Effector memory CD8-positive, alpha-beta T cell (primary cell): ENCODE measurements around the gene PSMG3.

Source experiments
- ATAC-seq: fragments of 150-1000 bp; cut with Tn5 transposase; replicated peaks from 2 replicates; pipeline ENCODE4 v1.10.0; 2021; ENCODE audit warnings: mild to moderate bottlenecking, moderate library complexity
- DNase-seq, 3 experiments: peaks; one replicate each; pipeline ENCODE4 v3.0.0; 2021
- H3K27ac Mint-ChIP-seq, 2 donors: one replicate each; pipeline ENCODE4 v1.8.0; 2022; ENCODE audit warnings: mild to moderate bottlenecking in 2 of 2, mixed read lengths in 2 of 2, moderate library complexity in 2 of 2
- H3K27me3 Mint-ChIP-seq, 2 donors: one replicate each; pipeline ENCODE4 v1.8.0; 2022; ENCODE audit warnings: mixed read lengths in 2 of 2
- H3K36me3 Mint-ChIP-seq: one replicate; pipeline ENCODE4 v1.8.0; 2022; ENCODE audit warnings: mild to moderate bottlenecking, moderate library complexity, mixed read lengths; ENCODE audit not compliant: insufficient read depth
- H3K4me1 Mint-ChIP-seq, 2 donors: one replicate each; pipeline ENCODE4 v1.8.0; 2022; ENCODE audit warnings: low read depth in 2 of 2, mixed read lengths in 2 of 2
- H3K4me3 Mint-ChIP-seq, 2 donors: one replicate each; pipeline ENCODE4 v1.8.0; 2022; ENCODE audit warnings: mild to moderate bottlenecking in 2 of 2, mixed read lengths in 2 of 2, moderate library complexity in 2 of 2
- H3K9me3 Mint-ChIP-seq, 2 donors: one replicate each; pipeline ENCODE4 v1.8.0; 2022; ENCODE audit warnings: mixed read lengths in 2 of 2

PSMG3 gene

DNA sequence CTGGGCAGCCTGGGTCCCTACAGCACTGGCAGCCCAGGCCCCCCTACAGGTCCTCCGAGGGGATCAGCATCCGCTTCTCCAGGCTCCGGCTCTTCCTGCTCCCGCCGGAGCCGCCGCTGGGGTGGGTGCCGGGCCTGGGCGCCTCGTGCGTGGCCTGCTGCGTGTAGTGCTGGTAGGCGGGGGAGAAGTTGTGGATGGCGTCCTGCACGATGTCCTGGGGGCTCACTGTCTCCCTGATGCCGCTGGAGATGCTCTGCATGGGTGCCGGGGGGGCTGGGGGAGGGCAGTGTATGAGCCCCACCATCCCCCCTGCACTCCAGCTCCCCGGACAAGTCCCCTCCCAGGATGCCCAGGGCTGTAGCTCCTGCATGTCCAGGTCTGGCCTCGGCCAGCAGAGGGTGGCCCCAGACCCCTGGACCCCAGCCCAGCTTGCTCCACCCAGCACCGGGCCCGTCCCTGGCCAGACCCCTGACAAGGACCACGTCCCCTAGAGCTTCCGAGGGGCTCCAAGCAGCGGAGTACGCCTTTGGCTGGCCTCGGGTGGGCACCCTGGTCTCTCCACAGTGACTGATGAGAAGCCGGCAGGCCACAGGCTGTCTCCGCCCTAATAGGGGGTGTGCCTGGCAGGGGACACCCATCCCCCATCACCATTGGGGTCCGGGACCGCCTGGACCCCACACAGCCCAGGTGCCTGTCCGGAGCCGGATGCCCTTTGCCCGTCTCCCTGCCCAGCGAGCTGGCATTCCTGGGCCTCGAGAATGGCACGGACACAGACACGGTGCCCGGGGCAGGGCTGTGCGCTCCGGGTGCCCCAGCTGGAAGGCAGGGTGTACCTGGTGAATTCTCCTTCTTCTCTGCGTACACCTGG, 22.7 kb downstream of the PSMG3 start:
- ATAC-seq (no peak), DNase-seq (no peak)
- H3K4me3 Mint-ChIP-seq, result no peak overlapping the region
- H3K27ac Mint-ChIP-seq, result no peak overlapping the region
- no peaks in the 10 kb centered on the region for H3K27me3 Mint-ChIP-seq
- peaks cover 0 to 6% of the 10 kb centered on the region in 2 donors for H3K4me1 Mint-ChIP-seq
- H3K9me3 Mint-ChIP-seq, result no peaks in the 10 kb centered on the region
- H3K36me3 Mint-ChIP-seq, result peaks cover 54% of the 10 kb centered on the region

GRCh38 chr7:1546274-1546908, 23.4 kb downstream of the PSMG3 start:
- Mint-ChIP-seq H3K4me1 (peaks cover 0 to 6% of the 10 kb centered on the region in 2 donors), H3K4me3 (no peak overlapping the region), H3K27me3 (no peaks in the 10 kb centered on the region), H3K9me3 (no peaks in the 10 kb centered on the region), H3K36me3 (peaks cover 61% of the 10 kb centered on the region), H3K27ac (peak overlapping the region in 1 of 2 donors; percentile 60)
- ATAC-seq (no peak), DNase-seq (no peak)

DNA sequence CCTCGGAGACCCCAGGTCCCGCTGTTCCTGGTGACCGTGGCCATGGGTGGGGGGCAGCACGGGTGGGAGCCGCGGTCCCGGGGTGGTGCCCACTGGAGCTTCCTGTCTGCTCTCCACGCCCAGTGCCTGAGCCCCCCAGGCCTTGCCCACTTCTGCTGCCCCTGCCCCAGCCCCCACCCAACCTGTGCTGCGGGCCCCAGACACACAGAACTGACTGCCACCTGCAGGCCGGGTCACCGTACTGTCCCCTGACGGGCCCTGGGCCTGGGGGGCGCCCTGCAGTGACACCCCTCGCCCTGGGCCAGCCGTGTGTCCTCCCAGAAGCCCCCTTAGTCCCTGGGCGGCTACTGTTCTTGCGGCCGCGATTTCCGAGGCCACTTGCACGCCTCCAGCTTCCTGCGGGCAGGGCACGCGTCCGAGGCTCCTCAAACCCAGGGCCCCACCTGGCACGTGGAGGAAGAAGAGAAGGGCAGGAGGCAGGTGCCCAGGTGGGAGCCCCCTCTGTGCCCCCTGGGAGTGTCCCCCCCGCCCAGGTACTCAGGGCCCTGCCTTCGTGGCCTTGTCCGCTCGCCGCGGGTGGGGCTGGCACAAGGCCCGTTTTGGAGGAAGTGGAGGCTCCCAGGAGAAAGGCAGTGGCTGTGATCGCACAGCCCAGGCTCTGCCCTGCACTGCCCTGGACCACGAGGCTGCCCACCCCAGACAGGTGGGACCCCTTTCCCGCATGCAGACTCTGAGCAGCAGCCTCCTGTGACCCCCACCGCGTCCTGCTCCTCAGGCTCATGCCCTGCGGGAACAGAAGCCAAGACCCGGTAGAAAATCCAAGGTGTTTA, 24.2 kb downstream of the PSMG3 start:
- Mint-ChIP-seq H3K27ac (peak overlapping the region in 1 of 2 donors; percentile 60), H3K4me3 (no peak overlapping the region), H3K9me3 (no peaks in the 10 kb centered on the region), H3K27me3 (no peaks in the 10 kb centered on the region), H3K4me1 (peaks cover 0 to 7% of the 10 kb centered on the region in 2 donors), H3K36me3 (peaks cover 68% of the 10 kb centered on the region)
- no peak for DNase-seq
- no peak for ATAC-seq

DNA sequence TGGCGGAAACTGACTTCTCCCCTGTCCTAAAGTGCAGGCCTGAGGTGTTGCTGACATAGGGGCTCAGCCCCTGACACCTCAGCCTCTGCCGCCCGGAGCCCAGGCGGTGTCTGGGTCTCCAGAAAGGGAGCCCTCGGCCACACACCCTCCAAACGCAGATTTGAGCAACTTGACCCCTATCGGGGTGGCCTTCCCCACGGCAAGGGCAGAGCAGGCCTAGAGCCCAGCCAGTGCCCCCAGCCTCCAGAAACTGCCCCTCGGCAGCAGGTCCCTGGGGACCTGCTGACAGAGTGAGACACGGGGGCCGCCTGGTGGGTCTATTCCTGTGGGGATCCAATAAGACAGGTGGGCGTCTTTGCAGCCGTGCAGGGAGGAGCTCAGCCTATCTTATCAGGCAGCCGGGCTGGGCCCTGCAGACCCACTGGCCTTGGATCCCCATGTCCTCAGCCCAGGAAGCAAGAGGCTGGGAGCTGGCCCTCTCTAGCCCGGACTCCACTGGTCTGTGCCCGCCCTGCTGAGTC, 24.9 kb downstream of the PSMG3 start:
- no peaks in the 10 kb centered on the region for H3K9me3 Mint-ChIP-seq
- H3K4me1 Mint-ChIP-seq, result peaks cover 0 to 7% of the 10 kb centered on the region in 2 donors
- no peaks in the 10 kb centered on the region for H3K27me3 Mint-ChIP-seq
- H3K36me3 Mint-ChIP-seq, result peaks cover 69% of the 10 kb centered on the region
- DNase-seq (no peak), ATAC-seq (no peak)
- peak overlapping the region in 1 of 2 donors; percentile 60 for H3K27ac Mint-ChIP-seq
- no peak overlapping the region for H3K4me3 Mint-ChIP-seq

- H3K9me3 Mint-ChIP-seq, result no peaks in the 10 kb centered on the region
- peak overlapping the region in 1 of 2 donors; percentile 70 for H3K27ac Mint-ChIP-seq
- H3K27me3 Mint-ChIP-seq, result no peaks in the 10 kb centered on the region
- DNase-seq (no peak), ATAC-seq (peak; percentile 36)
- peaks cover 73% of the 10 kb centered on the region for H3K36me3 Mint-ChIP-seq
- H3K4me1 Mint-ChIP-seq, result peaks cover 0 to 7% of the 10 kb centered on the region in 2 donors
- H3K4me3 Mint-ChIP-seq, result no peak overlapping the region
Measured at GRCh38 chr7:1544178-1544895, 25.5 kb downstream of the PSMG3 start.

DNA sequence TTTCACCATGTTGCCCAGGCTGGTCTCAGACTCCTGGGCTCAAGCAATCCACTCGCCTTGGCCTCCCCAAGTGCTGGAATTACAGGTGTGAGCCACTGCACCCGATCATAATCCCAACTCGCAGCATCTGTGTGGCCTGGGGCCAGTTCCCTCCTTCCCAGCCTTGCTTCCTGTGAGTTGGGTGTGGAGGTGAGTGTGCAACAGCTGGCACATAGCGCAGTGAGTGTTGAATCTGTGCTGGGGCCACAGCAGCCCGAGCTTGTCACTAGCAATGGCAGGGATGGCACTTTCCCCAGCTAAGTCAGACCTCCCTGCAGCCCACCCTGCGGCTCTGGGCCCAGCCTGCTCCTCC, 26.0 kb downstream of the PSMG3 start:
- no peak for DNase-seq
- Mint-ChIP-seq H3K9me3 (no peaks in the 10 kb centered on the region), H3K27me3 (no peaks in the 10 kb centered on the region), H3K27ac (peak overlapping the region; percentile 13 to 70), H3K36me3 (peaks cover 68% of the 10 kb centered on the region), H3K4me1 (peaks cover 0 to 7% of the 10 kb centered on the region in 2 donors), H3K4me3 (no peak overlapping the region)
- ATAC-seq, result no peak

GRCh38 chr7:1542841-1543747, 26.7 kb downstream of the PSMG3 start:
- Mint-ChIP-seq H3K36me3 (peaks cover 61% of the 10 kb centered on the region), H3K27me3 (no peaks in the 10 kb centered on the region), H3K4me1 (peaks cover 0 to 3% of the 10 kb centered on the region in 2 donors), H3K9me3 (no peaks in the 10 kb centered on the region), H3K4me3 (no peak overlapping the region), H3K27ac (peak overlapping the region; percentile 26 to 71)
- no peak for DNase-seq
- no peak for ATAC-seq

DNA sequence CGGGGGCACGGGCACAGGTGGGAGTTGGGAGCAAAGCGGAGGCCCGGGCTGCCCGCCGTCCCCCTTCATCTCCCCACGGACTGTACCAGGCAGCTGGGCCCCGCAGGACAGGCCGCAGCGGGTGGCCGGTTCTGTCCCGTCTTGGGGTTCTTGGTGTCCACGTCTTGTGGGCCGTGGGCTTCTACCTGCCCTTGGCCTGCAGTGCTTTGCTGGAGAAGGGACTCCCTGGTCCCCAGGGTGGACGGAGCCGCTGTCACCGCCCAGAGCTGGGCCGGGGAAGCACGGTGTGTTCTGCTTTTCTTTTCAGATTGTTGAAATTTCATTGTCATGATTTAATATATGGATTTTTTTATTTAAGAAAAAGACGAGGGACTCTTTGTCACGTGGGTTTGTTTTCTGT, 27.5 kb downstream of the PSMG3 start:
- DNase-seq (no peak), ATAC-seq (no peak)
- H3K4me3 Mint-ChIP-seq, result peak overlapping the region in 1 of 2 donors; percentile 19
- peak overlapping the region; percentile 26 to 71 for H3K27ac Mint-ChIP-seq
- no peaks in the 10 kb centered on the region for H3K9me3 Mint-ChIP-seq
- peaks cover 59% of the 10 kb centered on the region for H3K36me3 Mint-ChIP-seq
- peaks cover 0 to 5% of the 10 kb centered on the region in 2 donors for H3K4me1 Mint-ChIP-seq
- H3K27me3 Mint-ChIP-seq, result no peaks in the 10 kb centered on the region

GRCh38 chr7:1541431-1542162, 28.2 kb downstream of the PSMG3 start:
- Mint-ChIP-seq H3K9me3 (no peaks in the 10 kb centered on the region), H3K27me3 (no peaks in the 10 kb centered on the region), H3K27ac (peak overlapping the region in 1 of 2 donors; percentile 71), H3K4me1 (peaks cover 0 to 5% of the 10 kb centered on the region in 2 donors), H3K4me3 (no peak overlapping the region), H3K36me3 (peaks cover 59% of the 10 kb centered on the region)
- ATAC-seq (no peak), DNase-seq (no peak)

- peak overlapping the region; percentile 31 to 71 for H3K27ac Mint-ChIP-seq
- ATAC-seq (no peak), DNase-seq (no peak)
- H3K4me3 Mint-ChIP-seq, result peak overlapping the region in 1 of 2 donors; percentile 14
- H3K4me1 Mint-ChIP-seq, result peaks cover 0 to 5% of the 10 kb centered on the region in 2 donors
- H3K36me3 Mint-ChIP-seq, result peaks cover 60% of the 10 kb centered on the region
- H3K9me3 Mint-ChIP-seq, result no peaks in the 10 kb centered on the region
- no peaks in the 10 kb centered on the region for H3K27me3 Mint-ChIP-seq
Measured at GRCh38 chr7:1540776-1541271, 29.0 kb downstream of the PSMG3 start.

GRCh38 chr7:1539882-1540775, 29.7 kb downstream of the PSMG3 start:
- Mint-ChIP-seq H3K27ac (peak overlapping the region in 1 of 2 donors; percentile 71), H3K9me3 (no peaks in the 10 kb centered on the region), H3K4me1 (peaks cover 0 to 5% of the 10 kb centered on the region in 2 donors), H3K27me3 (no peaks in the 10 kb centered on the region), H3K36me3 (peaks cover 60% of the 10 kb centered on the region), H3K4me3 (no peak overlapping the region)
- ATAC-seq (no peak), DNase-seq (no peak)
